Measurements from ENCODE around the gene LIPC.

- TF ChIP-seq PATZ1 (CRISPR knock-in tag; IDR thresholded peaks at IDR 0.05; ENCODE audit: borderline replicate concordance): no peak
- no peak for TF ChIP-seq TCF4 (CRISPR knock-in tag; IDR thresholded peaks at IDR 0.05; ENCODE audit: borderline replicate concordance)
- TF ChIP-seq CSDC2 (CRISPR knock-in tag; IDR thresholded peaks at IDR 0.05): no peak
- no peak for TF ChIP-seq RARB (CRISPR knock-in tag; IDR thresholded peaks at IDR 0.05)
- TF ChIP-seq PPARA (CRISPR knock-in tag; IDR thresholded peaks at IDR 0.05; ENCODE audit: borderline replicate concordance): no peak
- TF ChIP-seq ARNTL (CRISPR knock-in tag; IDR thresholded peaks at IDR 0.05; ENCODE audit: borderline replicate concordance, low read depth): no peak
- TF ChIP-seq ZFP3 (CRISPR knock-in tag; IDR thresholded peaks at IDR 0.05): no peak
- TF ChIP-seq ZNF70 (CRISPR knock-in tag; IDR thresholded peaks at IDR 0.05): no peak
- no peak for TF ChIP-seq CSRNP3 (CRISPR knock-in tag; IDR thresholded peaks at IDR 0.05)
- no peak for TF ChIP-seq ZC3H10 (CRISPR knock-in tag; IDR thresholded peaks at IDR 0.05)
- no peak for TF ChIP-seq BACH2 (CRISPR knock-in tag; IDR thresholded peaks at IDR 0.05; ENCODE audit: borderline replicate concordance)
- no peak for TF ChIP-seq ZFP30 (CRISPR knock-in tag; IDR thresholded peaks at IDR 0.05)
- no peak for TF ChIP-seq ESRRG (CRISPR knock-in tag; IDR thresholded peaks at IDR 0.05)
- no peak for TF ChIP-seq CREB5 (CRISPR knock-in tag; IDR thresholded peaks at IDR 0.05; ENCODE audit: low read depth)
Observed at GRCh38 chr15:58478035-58478434, 46.2 kb downstream of the LIPC start.

Measured in SK-N-SH treated with all-trans-retinoic acid at 6 μM for 48 hours (cell line).